GM19043 (cell line): ENCODE data around the gene MRPS2.
"Not testable (repeated sequence)": the region's sequence is repeated elsewhere in the genome, so short reads cannot be mapped to it uniquely, and the experiment has no call there.

Experiments
- ATAC-seq: cut with Tn5 transposase; IDR thresholded peaks from one replicate; pipeline ENCODE4 v1.9.1; 2021; ENCODE audit warnings: low read depth; ENCODE audit not compliant: unreplicated experiment

Gene MRPS2

DNA sequence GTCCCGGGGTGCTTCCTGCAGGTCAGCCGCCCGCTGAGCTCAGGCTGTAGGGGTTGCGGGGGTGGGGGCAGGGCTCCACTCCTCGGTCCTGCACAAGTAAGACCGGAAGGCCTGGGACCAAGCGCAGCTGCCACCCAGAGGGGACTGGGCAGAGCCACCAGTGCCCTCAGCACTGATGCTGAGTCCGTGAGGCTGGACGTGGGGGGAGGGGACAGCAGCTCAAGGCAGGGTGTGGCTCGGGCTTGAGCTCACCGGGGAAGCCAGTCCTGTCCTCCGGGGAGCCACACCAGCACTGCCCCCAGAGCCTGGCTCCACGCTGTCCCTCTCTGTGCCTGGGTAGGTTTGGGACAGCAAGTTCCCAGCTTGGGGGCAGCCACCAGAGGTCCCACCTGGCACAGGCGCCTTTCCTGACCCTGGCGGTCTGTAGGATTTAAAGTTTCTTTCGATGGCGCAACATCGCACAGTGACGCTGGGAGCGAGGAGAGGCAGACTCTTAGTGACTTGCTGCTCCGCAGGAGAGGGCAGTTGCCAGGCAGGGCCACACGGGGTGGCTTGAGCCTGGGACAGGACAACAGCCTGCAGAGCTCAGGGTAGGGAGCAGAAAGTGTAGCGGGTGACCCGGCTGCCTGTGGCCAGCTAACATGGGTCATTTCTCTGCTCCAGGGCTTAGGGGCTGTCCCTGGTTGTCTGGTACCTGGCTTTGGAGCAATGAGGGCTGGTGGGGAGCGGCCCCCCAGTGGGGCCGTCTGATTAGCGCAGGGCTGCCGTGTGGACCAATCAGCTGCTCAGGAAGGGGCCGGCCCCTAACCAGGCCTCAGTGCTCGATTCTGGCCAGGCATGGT, 26.5 kb downstream of the MRPS2 start:
- ATAC-seq, result no peak

DNA sequence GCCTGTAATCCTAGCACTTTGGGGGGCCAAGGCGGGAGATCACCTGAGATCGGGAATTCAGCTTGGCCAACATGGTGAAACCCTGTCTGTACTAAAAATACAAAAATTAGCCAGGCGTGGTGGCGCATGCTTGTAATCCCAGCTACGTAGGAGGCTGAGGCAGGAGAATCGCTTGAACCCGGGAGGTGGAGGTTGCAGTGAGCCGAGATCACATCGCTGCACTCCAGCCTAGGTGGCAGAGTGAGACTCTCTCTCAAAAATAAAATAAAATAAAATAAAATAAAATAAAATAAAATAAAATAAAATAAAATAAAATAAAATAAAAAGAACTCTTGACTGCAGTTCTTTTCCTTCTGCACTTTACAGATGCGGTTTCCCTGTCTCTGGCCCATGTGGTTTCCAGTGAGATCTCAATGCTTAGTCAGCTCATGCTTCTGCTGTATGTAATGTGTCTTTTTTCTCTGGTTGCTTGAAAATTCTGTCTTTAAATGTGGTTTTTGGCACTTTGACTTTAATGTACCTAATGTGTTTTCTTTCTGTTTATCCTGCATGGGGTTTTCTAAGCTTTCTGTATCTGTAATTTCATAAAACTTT, 28.5 kb downstream of the MRPS2 start:
- ATAC-seq, result not testable (repeated sequence)

DNA sequence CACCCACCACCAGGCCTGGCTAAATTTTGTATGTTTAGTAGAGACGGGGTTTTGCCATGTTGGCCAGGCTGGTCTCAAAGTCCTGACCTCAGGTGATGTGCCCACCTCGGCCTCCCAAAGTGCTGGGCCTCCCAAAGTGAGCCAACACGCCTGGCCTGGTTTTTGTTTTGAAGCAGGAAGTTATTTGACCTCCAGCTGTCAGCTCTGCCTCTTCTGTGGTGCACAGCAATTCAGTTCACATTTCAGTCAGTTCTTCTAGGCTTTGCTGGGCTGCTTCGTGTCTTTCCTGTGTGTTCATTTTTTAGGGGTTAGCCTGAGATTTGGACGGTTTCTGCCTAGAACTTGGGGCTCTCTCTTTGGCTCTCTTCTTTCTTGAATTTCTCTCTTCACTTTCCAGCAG, 29.7 kb downstream of the MRPS2 start:
- no peak for ATAC-seq

DNA sequence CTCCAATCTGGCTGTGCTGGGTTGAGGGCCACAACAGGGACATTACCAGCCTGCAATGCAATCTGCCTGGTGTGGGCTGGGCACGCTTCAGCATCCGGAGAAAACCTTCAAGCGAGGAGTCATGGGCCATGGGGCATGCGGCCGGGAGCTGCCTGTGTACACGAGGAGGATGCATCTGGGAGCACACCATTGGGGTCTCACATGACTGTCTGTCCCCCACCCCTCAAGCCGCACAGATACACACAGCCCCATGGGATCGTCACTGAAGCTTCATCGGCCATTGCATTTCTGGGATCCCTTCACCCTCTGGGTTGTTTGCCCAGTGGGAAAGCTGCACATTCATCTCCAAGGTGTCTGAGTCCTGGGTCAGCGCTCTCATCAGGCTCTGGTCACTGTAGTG, 30.6 kb downstream of the MRPS2 start:
- ATAC-seq, result no peak

GRCh38 chr9:135533113-135533512, 32.6 kb downstream of the MRPS2 start:
- ATAC-seq, result no peak

- ATAC-seq, result no peak
Observed at GRCh38 chr9:135533674-135534073, 33.2 kb downstream of the MRPS2 start.

DNA sequence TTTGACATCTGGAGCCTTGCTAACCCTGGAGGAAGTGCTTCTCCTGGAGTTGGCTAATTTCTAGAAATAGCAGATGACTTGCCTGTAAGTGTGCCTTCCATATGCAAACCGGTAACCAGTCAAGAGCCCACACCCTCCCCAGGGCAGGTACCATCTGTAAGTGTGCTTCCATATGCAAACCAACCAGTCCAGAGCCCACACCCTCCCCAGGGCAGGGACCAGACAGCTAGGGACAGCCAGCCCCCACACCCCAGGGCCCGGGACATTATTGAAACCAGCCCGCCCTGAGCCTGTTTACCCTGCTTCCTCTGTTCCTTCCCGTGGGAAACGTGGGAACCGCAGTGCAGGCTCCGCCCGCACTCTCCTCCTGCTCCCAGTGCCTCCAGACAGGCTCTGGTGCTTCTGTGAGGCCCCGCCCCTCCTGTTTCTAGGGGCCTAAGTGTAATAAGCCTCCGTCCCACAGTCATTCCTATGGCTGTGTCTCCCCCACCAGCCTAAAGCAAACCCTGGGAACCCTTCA, 33.8 kb downstream of the MRPS2 start:
- ATAC-seq, result not testable (repeated sequence)

DNA sequence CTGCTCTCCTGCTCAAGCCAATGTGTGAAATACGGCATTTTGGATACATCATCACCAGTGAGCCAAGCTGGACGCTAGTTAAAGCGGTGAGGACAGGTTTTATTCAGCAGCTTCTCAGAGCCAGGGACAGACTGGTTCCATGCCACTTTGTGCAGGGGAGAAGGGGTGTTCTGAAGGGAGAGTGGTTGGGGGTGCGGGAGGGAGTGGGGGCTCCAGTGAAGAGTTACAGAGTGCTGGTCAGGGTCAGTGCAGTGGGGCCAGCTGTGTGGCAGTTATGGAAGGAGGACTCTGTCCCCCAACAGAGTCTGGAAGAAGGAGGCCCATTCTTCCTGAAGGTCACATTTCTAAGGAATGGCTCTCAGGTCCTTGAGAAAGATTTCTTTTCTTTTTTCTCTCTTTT, 34.3 kb downstream of the MRPS2 start:
- ATAC-seq, result not testable (repeated sequence)

DNA sequence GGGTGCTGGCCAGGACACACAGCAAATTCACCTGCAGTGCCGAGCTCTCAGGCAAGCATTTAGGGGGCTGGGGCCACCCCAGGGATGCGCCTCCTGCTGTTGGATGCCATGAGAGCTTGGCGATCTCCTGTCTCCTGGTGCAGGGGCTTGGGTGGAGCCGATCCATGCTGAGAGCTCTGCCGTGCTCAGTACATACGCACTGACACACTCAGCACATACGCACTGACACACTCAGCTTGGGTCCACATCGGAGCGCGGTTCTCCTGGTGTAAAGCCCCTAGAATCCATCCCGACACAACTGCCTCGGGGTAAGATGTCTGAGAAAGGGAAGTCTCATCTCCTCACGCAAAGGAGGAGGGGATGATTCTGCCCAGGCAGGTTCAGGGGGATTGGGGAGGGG, 35.1 kb downstream of the MRPS2 start:
- not testable (repeated sequence) for ATAC-seq

DNA sequence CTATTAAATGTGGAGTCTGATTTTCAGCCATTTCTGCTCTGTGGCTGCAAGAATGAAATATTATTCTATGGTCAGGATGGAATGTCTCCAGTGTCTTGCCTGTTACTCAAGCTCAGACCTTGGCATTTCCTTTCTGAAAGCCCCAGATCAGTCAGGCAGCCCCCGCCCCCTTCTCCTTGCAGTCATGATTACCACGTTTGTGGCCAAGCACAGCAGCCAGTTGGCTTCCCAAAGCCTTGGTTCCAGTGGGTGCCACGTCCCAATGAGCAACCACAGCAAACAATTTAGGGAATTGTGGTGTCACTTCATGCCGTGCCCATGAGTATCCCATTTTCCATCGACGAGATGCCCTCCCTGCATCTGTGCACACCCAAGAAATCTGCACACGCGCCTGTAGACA, 35.7 kb downstream of the MRPS2 start:
- ATAC-seq, result no peak

GRCh38 chr9:135543262-135543894, 42.9 kb downstream of the MRPS2 start:
- ATAC-seq, result not testable (repeated sequence)

DNA sequence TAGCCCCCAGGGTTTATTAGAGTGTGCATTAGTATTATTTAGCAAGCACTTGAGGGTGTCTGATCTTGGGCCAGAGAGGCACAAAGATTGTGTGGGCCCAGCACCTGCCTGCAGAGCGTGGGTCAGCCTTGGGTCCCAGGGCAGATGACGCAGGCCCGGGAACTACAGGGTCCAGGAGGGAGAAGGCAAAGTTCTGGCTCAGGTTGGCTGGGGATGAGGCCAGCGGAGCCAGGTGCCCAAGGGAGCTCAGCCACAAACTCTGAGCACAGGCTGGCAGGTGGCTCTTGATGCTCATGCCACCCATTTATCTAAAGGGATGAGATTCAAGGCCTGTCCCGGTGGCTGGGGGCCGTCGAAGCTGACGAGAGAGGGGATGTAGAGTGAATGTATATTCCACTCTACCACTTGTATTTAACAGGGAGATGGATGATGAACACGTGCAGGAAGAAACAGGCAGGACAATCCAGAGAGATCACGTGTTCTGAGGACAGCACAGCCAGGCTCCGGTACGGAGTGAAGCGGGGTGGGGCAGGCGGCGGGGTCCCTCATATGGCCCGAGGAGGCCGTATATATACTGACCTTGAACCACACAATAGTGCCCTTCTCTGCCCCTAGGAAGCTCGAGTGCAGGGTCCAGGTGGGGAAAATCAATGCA, 44.6 kb downstream of the MRPS2 start:
- no peak for ATAC-seq

GRCh38 chr9:135545646-135546176, 45.2 kb downstream of the MRPS2 start, which contains the start of gene OBP2A:
TSS of gene OBP2A (plus strand) at chr9:135546126. CDS start at chr9:135546181, 55 bp downstream.
- not testable (repeated sequence) for ATAC-seq

DNA sequence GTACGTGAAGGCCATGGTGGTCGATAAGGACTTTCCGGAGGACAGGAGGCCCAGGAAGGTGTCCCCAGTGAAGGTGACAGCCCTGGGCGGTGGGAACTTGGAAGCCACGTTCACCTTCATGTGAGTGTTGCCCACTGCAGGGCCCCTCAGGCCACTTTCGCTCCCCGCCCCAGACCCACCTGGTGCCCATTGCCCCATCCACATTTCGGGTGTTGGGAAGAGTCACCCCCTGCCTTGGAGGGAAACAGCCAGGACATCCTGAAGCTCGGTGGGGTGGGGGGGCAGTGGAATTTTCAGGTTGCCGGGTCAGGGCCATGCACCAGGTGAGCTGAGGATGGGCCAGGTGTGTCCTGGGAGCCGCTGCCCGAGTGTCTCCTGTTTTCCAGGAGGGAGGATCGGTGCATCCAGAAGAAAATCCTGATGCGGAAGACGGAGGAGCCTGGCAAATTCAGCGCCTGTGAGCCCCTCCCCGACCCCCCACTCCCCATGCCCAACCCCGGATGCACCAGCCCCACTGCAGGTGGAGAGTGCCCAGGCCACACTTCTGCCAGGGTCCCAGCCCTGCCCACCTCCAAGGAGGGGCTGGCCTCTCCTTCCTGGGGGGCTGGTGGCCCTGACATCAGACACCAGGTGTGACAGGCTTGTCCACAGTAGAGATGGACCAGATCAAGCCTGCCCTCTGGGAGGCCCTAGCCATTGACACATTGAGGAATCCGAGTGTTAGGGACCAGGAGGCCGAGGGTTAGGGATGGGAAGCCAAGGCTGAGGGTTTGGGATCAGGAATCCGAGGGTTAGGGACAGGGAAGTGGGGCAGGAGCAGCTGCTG, 46.5 kb downstream of the MRPS2 start:
- not testable (repeated sequence) for ATAC-seq

DNA sequence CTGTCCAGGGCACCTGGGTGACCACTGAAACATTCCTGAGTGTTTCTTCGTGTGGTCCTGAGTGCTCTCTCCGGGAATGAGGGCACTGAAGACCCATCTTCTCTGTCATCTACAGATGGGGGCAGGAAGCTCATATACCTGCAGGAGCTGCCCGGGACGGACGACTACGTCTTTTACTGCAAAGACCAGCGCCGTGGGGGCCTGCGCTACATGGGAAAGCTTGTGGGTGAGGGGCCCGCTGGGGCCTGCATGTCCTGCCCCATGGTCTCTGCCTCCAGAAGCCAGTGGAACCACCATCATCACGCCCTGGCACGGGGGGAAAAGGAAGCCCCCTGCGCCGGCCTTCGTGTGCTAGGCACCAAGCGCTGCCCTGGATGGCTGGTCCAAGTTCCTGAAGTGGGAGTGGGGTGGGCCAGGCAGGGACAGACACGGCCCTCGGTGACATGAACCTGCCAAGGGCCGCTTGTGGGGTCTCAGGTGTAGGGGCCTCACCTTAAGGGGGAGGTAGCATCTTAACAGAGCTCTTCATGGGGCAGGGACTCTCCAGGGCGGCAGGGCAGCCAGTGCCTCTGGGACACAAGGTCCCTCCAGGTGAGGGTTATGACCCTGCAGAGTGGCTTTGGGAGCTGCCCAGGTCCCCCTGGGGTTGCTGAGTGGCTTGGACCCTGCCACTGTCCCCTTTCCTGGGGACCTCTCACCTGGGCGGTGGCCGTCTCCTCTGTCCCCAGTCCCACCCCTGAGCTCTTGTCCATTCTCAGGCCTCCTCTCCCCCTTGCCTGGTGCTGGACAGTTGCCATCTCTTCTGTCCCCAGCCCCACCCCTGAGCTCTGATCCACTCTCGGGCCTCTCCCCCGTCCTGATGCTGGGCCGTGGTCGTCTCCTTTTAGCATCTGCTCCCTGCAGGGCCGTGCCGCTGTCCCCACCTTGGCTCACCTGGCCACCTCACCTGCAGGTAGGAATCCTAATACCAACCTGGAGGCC, 47.6 kb downstream of the MRPS2 start:
- ATAC-seq, result no peak

GRCh38 chr9:135549478-135550343, 49.2 kb downstream of the MRPS2 start:
- ATAC-seq, result not testable (repeated sequence)

DNA sequence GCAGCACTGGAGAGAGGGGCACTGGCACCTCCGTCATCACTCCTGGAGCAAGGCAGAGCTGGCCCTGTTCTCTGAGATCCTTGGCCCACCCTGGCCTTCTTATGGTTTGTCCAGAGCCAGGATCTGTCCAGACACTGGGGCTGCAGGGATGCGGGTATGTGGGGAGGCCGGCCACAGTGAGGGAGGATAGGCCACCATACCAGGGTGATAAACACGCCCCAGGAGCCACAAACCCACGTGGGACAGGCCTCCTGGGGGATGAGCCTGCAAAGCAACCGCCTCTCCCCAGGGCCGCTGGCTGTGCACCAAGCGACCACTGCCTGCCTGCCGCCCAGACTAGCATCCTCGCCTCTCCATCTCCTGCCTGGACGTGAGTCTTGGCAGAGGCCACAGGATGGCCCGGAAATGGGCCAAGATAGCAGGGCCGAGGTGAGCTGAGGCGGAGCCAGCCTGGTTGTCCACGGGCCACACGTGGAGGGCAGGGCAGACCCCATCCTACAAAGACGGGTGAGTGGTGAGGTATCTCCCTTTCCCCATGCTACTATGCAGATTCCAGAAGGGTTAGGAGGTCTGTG, 49.9 kb downstream of the MRPS2 start:
- ATAC-seq, result no peak
